Breast epithelium (tissue), 3 donors: ENCODE measurements around the gene KRTAP5-7.

Experiments used
- CTCF ChIP-seq, 3 donors: fragments of 450-650 bp; IDR thresholded peaks; one replicate each; pipeline ENCODE4 v1.5.1; 2016 to 2017; ENCODE audit warnings: antibody characterized with exemption in 3 of 3, mild to moderate bottlenecking in 3 of 3, moderate library complexity in 3 of 3
- POLR2AphosphoS5 ChIP-seq, 3 donors: sonication (generic); formaldehyde crosslinking; IDR thresholded peaks; one replicate each; pipeline ENCODE4 v1.6.1; 2017; ENCODE audit warnings: antibody characterized with exemption in 3 of 3

GRCh38 chr11:71556018-71556417 is 29.0 kb downstream of the KRTAP5-7 start:
- TF ChIP-seq CTCF (IDR thresholded peaks at IDR 0.05), result no peak
- no peak for TF ChIP-seq POLR2AphosphoS5 (IDR thresholded peaks at IDR 0.05)
